ENCODE results near the gene DCST1. TPM values are rescaled to one million over a fixed set of nuclear protein-coding genes. Genes with fewer than 3 reads are reported as not detected.

Gene DCST1
- total and polyA plus RNA-seq, 2 of the 13 experiments (the other 11 are each of a cell fraction or from before 2014, with no cell fraction given), result 0.04 TPM; not detected in 1

DNA sequence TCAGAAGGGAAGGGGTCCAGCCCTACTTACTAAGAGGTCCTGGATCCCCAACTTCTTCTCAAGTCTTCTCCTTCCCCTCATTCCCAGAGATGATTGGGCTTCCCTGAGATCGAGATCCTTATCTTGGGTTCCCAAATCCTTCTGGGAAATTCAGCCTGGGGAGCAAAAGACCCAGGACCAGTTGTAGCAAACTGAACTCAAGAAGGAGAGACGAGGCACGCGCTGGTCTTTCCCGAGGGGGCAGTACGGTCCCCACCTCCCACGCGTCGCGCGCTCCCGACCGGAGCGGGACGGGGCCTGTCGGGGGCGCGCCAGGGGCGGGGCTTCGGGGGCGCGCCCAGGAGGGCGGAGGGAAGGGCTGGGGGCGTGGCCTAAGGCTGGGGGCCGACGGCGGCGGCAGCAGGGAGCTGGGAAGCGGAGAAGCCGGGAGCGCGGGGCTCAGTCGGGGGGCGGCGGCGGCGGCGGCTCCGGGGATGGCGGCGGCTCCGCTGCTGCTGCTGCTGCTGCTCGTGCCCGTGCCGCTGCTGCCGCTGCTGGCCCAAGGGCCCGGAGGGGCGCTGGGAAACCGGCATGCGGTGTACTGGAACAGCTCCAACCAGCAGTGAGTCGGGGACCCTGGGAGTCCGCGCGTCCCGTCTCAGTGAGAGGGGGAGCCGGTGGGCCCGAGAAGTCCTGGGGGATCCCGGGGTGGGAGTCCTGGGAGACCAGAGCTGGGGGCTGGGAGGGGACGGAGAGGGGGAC, 45.0 kb downstream of the DCST1 start, which contains the start of gene EFNA3 (continued):
- TF ChIP-seq, protein P1, sequence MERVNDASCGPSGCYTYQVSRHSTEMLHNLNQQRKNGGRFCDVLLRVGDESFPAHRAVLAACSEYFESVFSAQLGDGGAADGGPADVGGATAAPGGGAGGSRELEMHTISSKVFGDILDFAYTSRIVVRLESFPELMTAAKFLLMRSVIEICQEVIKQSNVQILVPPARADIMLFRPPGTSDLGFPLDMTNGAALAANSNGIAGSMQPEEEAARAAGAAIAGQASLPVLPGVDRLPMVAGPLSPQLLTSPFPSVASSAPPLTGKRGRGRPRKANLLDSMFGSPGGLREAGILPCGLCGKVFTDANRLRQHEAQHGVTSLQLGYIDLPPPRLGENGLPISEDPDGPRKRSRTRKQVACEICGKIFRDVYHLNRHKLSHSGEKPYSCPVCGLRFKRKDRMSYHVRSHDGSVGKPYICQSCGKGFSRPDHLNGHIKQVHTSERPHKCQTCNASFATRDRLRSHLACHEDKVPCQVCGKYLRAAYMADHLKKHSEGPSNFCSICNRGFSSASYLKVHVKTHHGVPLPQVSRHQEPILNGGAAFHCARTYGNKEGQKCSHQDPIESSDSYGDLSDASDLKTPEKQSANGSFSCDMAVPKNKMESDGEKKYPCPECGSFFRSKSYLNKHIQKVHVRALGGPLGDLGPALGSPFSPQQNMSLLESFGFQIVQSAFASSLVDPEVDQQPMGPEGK (CRISPR knock-in tag; IDR thresholded peaks at IDR 0.05), result no peak; the same call in 1 of the 2 replicates
- TF ChIP-seq ZBTB38 (CRISPR knock-in tag; IDR thresholded peaks at IDR 0.05), result peak; percentile 31; the same call in 1 of the 2 replicates
- TF ChIP-seq SP1 (IDR thresholded peaks at IDR 0.05), result no peak
- TF ChIP-seq SP1 (CRISPR knock-in tag; IDR thresholded peaks at IDR 0.05), result peak; percentile 43; the same call in 1 of the 2 replicates
- no peak for TF ChIP-seq RFX3 (CRISPR knock-in tag; IDR thresholded peaks at IDR 0.05)
- TF ChIP-seq, protein P2, sequence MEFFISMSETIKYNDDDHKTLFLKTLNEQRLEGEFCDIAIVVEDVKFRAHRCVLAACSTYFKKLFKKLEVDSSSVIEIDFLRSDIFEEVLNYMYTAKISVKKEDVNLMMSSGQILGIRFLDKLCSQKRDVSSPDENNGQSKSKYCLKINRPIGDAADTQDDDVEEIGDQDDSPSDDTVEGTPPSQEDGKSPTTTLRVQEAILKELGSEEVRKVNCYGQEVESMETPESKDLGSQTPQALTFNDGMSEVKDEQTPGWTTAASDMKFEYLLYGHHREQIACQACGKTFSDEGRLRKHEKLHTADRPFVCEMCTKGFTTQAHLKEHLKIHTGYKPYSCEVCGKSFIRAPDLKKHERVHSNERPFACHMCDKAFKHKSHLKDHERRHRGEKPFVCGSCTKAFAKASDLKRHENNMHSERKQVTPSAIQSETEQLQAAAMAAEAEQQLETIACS (CRISPR knock-in tag; IDR thresholded peaks at IDR 0.05), result peak; percentile 90
- no peak for TF ChIP-seq PHF5A (CRISPR knock-in tag; IDR thresholded peaks at IDR 0.05; ENCODE audit: low read depth, unreplicated experiment)
- TF ChIP-seq ZNF879 (CRISPR knock-in tag; IDR thresholded peaks at IDR 0.05), result no peak
- no peak for TF ChIP-seq MZF1 (CRISPR knock-in tag; IDR thresholded peaks at IDR 0.05; ENCODE audit: borderline replicate concordance)
- TF ChIP-seq KLF15 (CRISPR knock-in tag; IDR thresholded peaks at IDR 0.05; ENCODE audit: borderline replicate concordance), result no peak
- peak; percentile 42; the same call in 1 of the 2 replicates for TF ChIP-seq SP4 (CRISPR knock-in tag; IDR thresholded peaks at IDR 0.05)
- TF ChIP-seq ZNF557 (CRISPR knock-in tag; IDR thresholded peaks at IDR 0.05), result no peak
- TF ChIP-seq ZNF235 (CRISPR knock-in tag; IDR thresholded peaks at IDR 0.05; ENCODE audit: borderline replicate concordance), result no peak
- TF ChIP-seq ZNF790 (CRISPR knock-in tag; IDR thresholded peaks at IDR 0.05; ENCODE audit: borderline replicate concordance), result no peak
- TF ChIP-seq DMAP1 (CRISPR knock-in tag; IDR thresholded peaks at IDR 0.05), result no peak
- TF ChIP-seq, protein P3, sequence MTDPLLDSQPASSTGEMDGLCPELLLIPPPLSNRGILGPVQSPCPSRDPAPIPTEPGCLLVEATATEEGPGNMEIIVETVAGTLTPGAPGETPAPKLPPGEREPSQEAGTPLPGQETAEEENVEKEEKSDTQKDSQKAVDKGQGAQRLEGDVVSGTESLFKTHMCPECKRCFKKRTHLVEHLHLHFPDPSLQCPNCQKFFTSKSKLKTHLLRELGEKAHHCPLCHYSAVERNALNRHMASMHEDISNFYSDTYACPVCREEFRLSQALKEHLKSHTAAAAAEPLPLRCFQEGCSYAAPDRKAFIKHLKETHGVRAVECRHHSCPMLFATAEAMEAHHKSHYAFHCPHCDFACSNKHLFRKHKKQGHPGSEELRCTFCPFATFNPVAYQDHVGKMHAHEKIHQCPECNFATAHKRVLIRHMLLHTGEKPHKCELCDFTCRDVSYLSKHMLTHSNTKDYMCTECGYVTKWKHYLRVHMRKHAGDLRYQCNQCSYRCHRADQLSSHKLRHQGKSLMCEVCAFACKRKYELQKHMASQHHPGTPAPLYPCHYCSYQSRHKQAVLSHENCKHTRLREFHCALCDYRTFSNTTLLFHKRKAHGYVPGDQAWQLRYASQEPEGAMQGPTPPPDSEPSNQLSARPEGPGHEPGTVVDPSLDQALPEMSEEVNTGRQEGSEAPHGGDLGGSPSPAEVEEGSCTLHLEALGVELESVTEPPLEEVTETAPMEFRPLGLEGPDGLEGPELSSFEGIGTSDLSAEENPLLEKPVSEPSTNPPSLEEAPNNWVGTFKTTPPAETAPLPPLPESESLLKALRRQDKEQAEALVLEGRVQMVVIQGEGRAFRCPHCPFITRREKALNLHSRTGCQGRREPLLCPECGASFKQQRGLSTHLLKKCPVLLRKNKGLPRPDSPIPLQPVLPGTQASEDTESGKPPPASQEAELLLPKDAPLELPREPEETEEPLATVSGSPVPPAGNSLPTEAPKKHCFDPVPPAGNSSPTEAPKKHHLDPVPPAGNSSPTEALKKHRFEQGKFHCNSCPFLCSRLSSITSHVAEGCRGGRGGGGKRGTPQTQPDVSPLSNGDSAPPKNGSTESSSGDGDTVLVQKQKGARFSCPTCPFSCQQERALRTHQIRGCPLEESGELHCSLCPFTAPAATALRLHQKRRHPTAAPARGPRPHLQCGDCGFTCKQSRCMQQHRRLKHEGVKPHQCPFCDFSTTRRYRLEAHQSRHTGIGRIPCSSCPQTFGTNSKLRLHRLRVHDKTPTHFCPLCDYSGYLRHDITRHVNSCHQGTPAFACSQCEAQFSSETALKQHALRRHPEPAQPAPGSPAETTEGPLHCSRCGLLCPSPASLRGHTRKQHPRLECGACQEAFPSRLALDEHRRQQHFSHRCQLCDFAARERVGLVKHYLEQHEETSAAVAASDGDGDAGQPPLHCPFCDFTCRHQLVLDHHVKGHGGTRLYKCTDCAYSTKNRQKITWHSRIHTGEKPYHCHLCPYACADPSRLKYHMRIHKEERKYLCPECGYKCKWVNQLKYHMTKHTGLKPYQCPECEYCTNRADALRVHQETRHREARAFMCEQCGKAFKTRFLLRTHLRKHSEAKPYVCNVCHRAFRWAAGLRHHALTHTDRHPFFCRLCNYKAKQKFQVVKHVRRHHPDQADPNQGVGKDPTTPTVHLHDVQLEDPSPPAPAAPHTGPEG (CRISPR knock-in tag; IDR thresholded peaks at IDR 0.05), result no peak
- no peak for TF ChIP-seq ZNF484 (CRISPR knock-in tag; IDR thresholded peaks at IDR 0.05; ENCODE audit: borderline replicate concordance, low read depth)
- TF ChIP-seq, protein P4, sequence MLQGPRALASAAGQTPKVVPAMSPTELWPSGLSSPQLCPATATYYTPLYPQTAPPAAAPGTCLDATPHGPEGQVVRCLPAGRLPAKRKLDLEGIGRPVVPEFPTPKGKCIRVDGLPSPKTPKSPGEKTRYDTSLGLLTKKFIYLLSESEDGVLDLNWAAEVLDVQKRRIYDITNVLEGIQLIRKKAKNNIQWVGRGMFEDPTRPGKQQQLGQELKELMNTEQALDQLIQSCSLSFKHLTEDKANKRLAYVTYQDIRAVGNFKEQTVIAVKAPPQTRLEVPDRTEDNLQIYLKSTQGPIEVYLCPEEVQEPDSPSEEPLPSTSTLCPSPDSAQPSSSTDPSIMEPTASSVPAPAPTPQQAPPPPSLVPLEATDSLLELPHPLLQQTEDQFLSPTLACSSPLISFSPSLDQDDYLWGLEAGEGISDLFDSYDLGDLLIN (CRISPR knock-in tag; IDR thresholded peaks at IDR 0.05; ENCODE audit: borderline replicate concordance), result no peak
- no peak for TF ChIP-seq ZNF720 (CRISPR knock-in tag; IDR thresholded peaks at IDR 0.05)
- no peak for TF ChIP-seq ETV6 (CRISPR knock-in tag; conservative IDR thresholded peaks at IDR 0.05)
- no peak for TF ChIP-seq ZNF891 (CRISPR knock-in tag; IDR thresholded peaks at IDR 0.05)
